CD4-positive, alpha-beta T cell treated with Interleukin-6 at 100 ng/mL for 8 hours (primary cell): ENCODE results near the gene TRIP11.

Experiments
- DNase-seq: peaks from one replicate; pipeline ENCODE4 v3.0.0-alpha.2; 2020; ENCODE audit warnings: mixed read lengths, low spot score

The TRIP11 gene

GRCh38 chr14:91918186-91918883 is 121.5 kb downstream of the TRIP11 start:
- DNase-seq, result no peak
